HG02759 (cell line): ENCODE measurements around the gene NAA40.

Source experiments
- ATAC-seq: cut with Tn5 transposase; IDR thresholded peaks from one replicate; pipeline ENCODE4 v1.9.1; 2021; ENCODE audit warnings: mild to moderate bottlenecking, moderate library complexity; ENCODE audit not compliant: unreplicated experiment

NAA40 gene

GRCh38 chr11:63938479-63939396 is at the start of gene NAA40:
Gene NAA40, plus strand, starts transcription at chr11:63939002. Its CDS starts 95 bp downstream, at chr11:63939097.
- peak; percentile 96 for ATAC-seq

- ATAC-seq, result no peak
Measured at GRCh38 chr11:63889344-63889743, 49.5 kb upstream of the NAA40 start.

GRCh38 chr11:63890368-63890767 is 48.4 kb upstream of the NAA40 start:
- ATAC-seq, result no peak

GRCh38 chr11:63892228-63892627 is 46.6 kb upstream of the NAA40 start:
- ATAC-seq, result no peak

GRCh38 chr11:63893355-63893754 is 45.4 kb upstream of the NAA40 start:
- ATAC-seq, result no peak

GRCh38 chr11:63896071-63896470 is 42.7 kb upstream of the NAA40 start:
- ATAC-seq, result no peak

GRCh38 chr11:63897459-63898146 is 41.2 kb upstream of the NAA40 start:
- no peak for ATAC-seq

GRCh38 chr11:63901660-63902059 is 37.1 kb upstream of the NAA40 start:
- no peak for ATAC-seq

- ATAC-seq, result no peak
Measured at GRCh38 chr11:63903884-63904283, 34.9 kb upstream of the NAA40 start.

- no peak for ATAC-seq
Measured at GRCh38 chr11:63904743-63905142, 34.1 kb upstream of the NAA40 start.

GRCh38 chr11:63905179-63905578 is 33.6 kb upstream of the NAA40 start:
- ATAC-seq, result no peak

- no peak for ATAC-seq
Measured at GRCh38 chr11:63906087-63906486, 32.7 kb upstream of the NAA40 start.

- ATAC-seq, result no peak
Measured at GRCh38 chr11:63906585-63906984, 32.2 kb upstream of the NAA40 start.

- ATAC-seq, result no peak
Measured at GRCh38 chr11:63907063-63907462, 31.7 kb upstream of the NAA40 start.

GRCh38 chr11:63907808-63908530 is 30.8 kb upstream of the NAA40 start:
- no peak for ATAC-seq

- ATAC-seq, result no peak
Measured at GRCh38 chr11:63908631-63909401, 30.0 kb upstream of the NAA40 start.

GRCh38 chr11:63909591-63910506 is 29.0 kb upstream of the NAA40 start:
- no peak for ATAC-seq

GRCh38 chr11:63910675-63911074 is 28.1 kb upstream of the NAA40 start:
- ATAC-seq, result no peak

GRCh38 chr11:63911440-63911839 is 27.4 kb upstream of the NAA40 start:
- no peak for ATAC-seq

GRCh38 chr11:63911876-63912275 is 26.9 kb upstream of the NAA40 start:
- no peak for ATAC-seq
